OCI-LY7 (cell line): Measurements from ENCODE around the gene OBI1. TPM values are rescaled to one million over a fixed set of nuclear protein-coding genes. Genes with fewer than 3 reads are reported as not detected.

Experiments
- BruUV-seq: library from RNA; stranded (reverse); fragments of 400-500 nt; replicated peaks from 2 replicates; lab custom pipeline; 2021; lab: Mats Ljungman, UMichigan
- CTCF ChIA-PET: fragments of 300-600 bp; sonication (Branson Sonifier 250); formaldehyde crosslinking; loops from one replicate; lab custom pipeline; 2022; ENCODE audit warnings: antibody characterized with exemption; ENCODE audit not compliant: unreplicated experiment; lab: Charles Lee
- POLR2A ChIA-PET: fragments of 300-600 bp; sonication (Branson Sonifier 250); formaldehyde crosslinking; loops from one replicate; lab custom pipeline; 2022; ENCODE audit warnings: antibody characterized with exemption; lab: Charles Lee
- DNase-seq: peaks from one replicate; pipeline ENCODE4 v3.0.0-alpha.2; 2015; ENCODE audit warnings: low spot score
- H2AFZ ChIP-seq: fragments of 200-600 bp; sonication (generic), shearing (Covaris generic); 2 replicates; pipeline ENCODE4 v1.6.1; 2014; ENCODE audit warnings: mild to moderate bottlenecking, antibody characterized with exemption, low read length, moderate library complexity
- H3K27ac ChIP-seq: fragments of 200-600 bp; sonication (generic); 2 replicates; pipeline ENCODE4 v1.5.1; 2014; ENCODE audit warnings: mixed run types, low read depth, mild to moderate bottlenecking, moderate library complexity, low read length, inconsistent platforms; ENCODE audit not compliant: poor library complexity, severe bottlenecking
- H3K36me3 ChIP-seq: fragments of 200-600 bp; sonication (generic); 2 replicates; pipeline ENCODE4 v1.6.1; 2014; ENCODE audit warnings: mild to moderate bottlenecking, antibody characterized with exemption, low read length, moderate library complexity, mixed read lengths; ENCODE audit not compliant: insufficient read depth
- H3K4me1 ChIP-seq: fragments of 200-600 bp; sonication (generic); 2 replicates; pipeline ENCODE4 v1.5.1; 2014; ENCODE audit warnings: mild to moderate bottlenecking, low read length; ENCODE audit not compliant: insufficient read depth, poor library complexity, severe bottlenecking
- H3K4me2 ChIP-seq: fragments of 200-600 bp; sonication (generic); 2 replicates; pipeline ENCODE4 v1.6.1; 2014; ENCODE audit warnings: mild to moderate bottlenecking, low read length
- H3K4me3 ChIP-seq: fragments of 200-600 bp; sonication (generic); 2 replicates; pipeline ENCODE4 v1.5.1; 2014; ENCODE audit warnings: mild to moderate bottlenecking, low read depth, low read length; ENCODE audit not compliant: poor library complexity, severe bottlenecking
- H3K79me2 ChIP-seq: fragments of 200-600 bp; sonication (generic); 2 replicates; pipeline ENCODE4 v1.6.1; 2016; ENCODE audit warnings: low read depth, mild to moderate bottlenecking, low read length, moderate library complexity, mixed read lengths; ENCODE audit not compliant: insufficient read depth
- H3K9me2 ChIP-seq: fragments of 200-600 bp; sonication (generic); 2 replicates; pipeline ENCODE4 v1.6.1; 2016; ENCODE audit warnings: mild to moderate bottlenecking, low read length, mixed read lengths; ENCODE audit not compliant: insufficient read depth
- H3K9me3 ChIP-seq: fragments of 200-600 bp; sonication (generic); 2 replicates; pipeline ENCODE4 v1.6.1; 2014; ENCODE audit warnings: mild to moderate bottlenecking, mixed run types, low read length, mixed read lengths
- H4K20me1 ChIP-seq: fragments of 200-600 bp; sonication (generic); 2 replicates; pipeline ENCODE4 v1.6.1; 2014; ENCODE audit warnings: mild to moderate bottlenecking, antibody characterized with exemption, low read length, moderate library complexity, mixed read lengths; ENCODE audit not compliant: insufficient read depth
- CTCF ChIP-seq: fragments of 200-600 bp; sonication (generic); conservative IDR thresholded peaks from 2 replicates; pipeline ENCODE4 v1.5.1; 2014; ENCODE audit warnings: mild to moderate bottlenecking, antibody characterized with exemption, low read length, moderate library complexity, mixed read lengths
- EZH2phosphoT487 ChIP-seq: fragments of 200-600 bp; sonication (generic); IDR thresholded peaks from 2 replicates; pipeline ENCODE4 v1.6.1; 2018; ENCODE audit warnings: low read depth, borderline replicate concordance, mild to moderate bottlenecking, mixed run types, antibody characterized with exemption, low read length, moderate library complexity, mixed read lengths
- intact Hi-C: fragments of 100-400 bp; cut with micrococcal nuclease; formaldehyde crosslinking; loops from one replicate; pipeline ENCODE4 v1.10.0; 2022; ENCODE audit not compliant: unreplicated experiment
- total RNA-seq, 2 experiments: library from RNA; depleted of rRNA in 1 of 2; stranded (reverse); fragments of >200 nt in 1 of 2; shearing (Covaris generic) in 1 of 2; gene quantifications; 2 replicates each; pipeline ENCODE4 v1.2.3, GENCODE V29; 2014 to 2022

The OBI1 gene
- total RNA-seq, 2 experiments from 2014 or later = 17.9 to 18.3 TPM

- Histone ChIP-seq H3K4me2 (no peak overlapping the region), H3K9me2 (no peaks in the 10 kb centered on the region), H2AFZ (no peak overlapping the region), H3K36me3 (no peaks in the 10 kb centered on the region), H3K9me3 (no peaks in the 10 kb centered on the region), H3K79me2 (no peaks in the 10 kb centered on the region), H3K27ac (no peak overlapping the region), H3K4me1 (no peaks in the 10 kb centered on the region), H3K4me3 (no peak overlapping the region), H4K20me1 (no peaks in the 10 kb centered on the region)
- intact Hi-C loops = no loop called here
- ChIA-PET POLR2A (no interaction called here), CTCF (no interaction called here)
- DNase-seq = no peak
- TF ChIP-seq EZH2phosphoT487 (no peak), CTCF (no peak)
- no TSS peak for BruUV-seq
Observed at GRCh38 chr13:78576261-78576660, 82.7 kb downstream of the OBI1 start.

- no peak overlapping the region for H2AFZ ChIP-seq
- BruUV-seq = no TSS peak
- TF ChIP-seq EZH2phosphoT487 (no peak), CTCF (no peak)
- no peak overlapping the region for H3K27ac ChIP-seq
- no peaks in the 10 kb centered on the region for H3K79me2 ChIP-seq
- H3K9me2 ChIP-seq = no peaks in the 10 kb centered on the region
- intact Hi-C loops = no loop called here
- ChIA-PET CTCF (no interaction called here), POLR2A (no interaction called here)
- no peak overlapping the region for H3K4me3 ChIP-seq
- no peak overlapping the region for H3K4me2 ChIP-seq
- no peaks in the 10 kb centered on the region for H3K9me3 ChIP-seq
- no peaks in the 10 kb centered on the region for H3K36me3 ChIP-seq
- no peaks in the 10 kb centered on the region for H3K4me1 ChIP-seq
- H4K20me1 ChIP-seq = no peaks in the 10 kb centered on the region
- no peak for DNase-seq
Observed at GRCh38 chr13:78572459-78572858, 86.5 kb downstream of the OBI1 start.

- intact Hi-C loops = no loop called here
- ChIA-PET CTCF (no interaction called here), POLR2A (interaction anchor here (0.7 to 1.1 kb wide), 6 partner anchors 11 to 308 kb away, joined by 3 to 4 read pairs (median 3); no protein-coding TSS in a partner anchor)
Observed at GRCh38 chr13:78569029-78569428, 89.9 kb downstream of the OBI1 start.

More at GRCh38 chr13:78569029-78569428, 89.9 kb downstream of the OBI1 start:
- H3K4me2 ChIP-seq = no peak overlapping the region
- H3K4me1 ChIP-seq = no peaks in the 10 kb centered on the region
- no peaks in the 10 kb centered on the region for H3K9me2 ChIP-seq
- no peak overlapping the region for H2AFZ ChIP-seq
- no peak for TF ChIP-seq EZH2phosphoT487
- no peak overlapping the region for H3K4me3 ChIP-seq
- no peaks in the 10 kb centered on the region for H3K36me3 ChIP-seq
- H3K9me3 ChIP-seq = no peaks in the 10 kb centered on the region
- no peaks in the 10 kb centered on the region for H3K79me2 ChIP-seq
- no peak overlapping the region for H3K27ac ChIP-seq
- no TSS peak for BruUV-seq
- no peak for DNase-seq
- H4K20me1 ChIP-seq = no peaks in the 10 kb centered on the region
